Measurements from ENCODE around the gene NUMBL. TPM values are rescaled to one million over a fixed set of nuclear protein-coding genes. Genes with fewer than 3 reads are reported as not detected.
A peak's percentile ranks its signal among the peaks of the same experiment; 100 is the strongest.

Gene NUMBL
- total and polyA plus RNA-seq, 2 experiments from 2014 or later: 15.7 to 32.1 TPM

DNA sequence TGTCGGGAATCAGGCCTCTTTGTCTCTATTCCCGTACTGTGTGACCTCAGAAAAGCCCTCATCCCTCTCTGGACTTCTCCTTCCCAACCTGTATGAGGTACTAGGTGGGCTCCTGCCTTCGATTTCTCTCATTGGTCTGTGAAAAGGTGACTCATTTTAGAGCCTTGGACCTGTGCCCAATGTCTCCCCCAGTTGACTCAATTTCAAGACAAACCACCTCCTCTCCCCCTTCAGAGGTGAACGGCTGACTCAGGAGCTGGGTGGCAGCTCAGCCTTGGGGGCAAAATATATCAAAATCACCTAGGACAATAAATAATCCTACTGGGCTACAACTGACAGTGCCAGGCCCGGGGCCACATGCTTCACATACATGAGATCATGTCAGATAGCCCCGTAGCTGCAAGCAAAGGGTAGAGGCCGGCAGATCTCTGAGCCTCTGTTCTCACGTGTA lies 25.6 kb upstream of the NUMBL start:
- H4K20me1 ChIP-seq (ENCODE audit: insufficient read depth, poor library complexity, severe bottlenecking): peaks cover 17% of the 10 kb centered on the region
- H3K4me3 ChIP-seq: peak overlapping the region; percentile 47
- no peak for DNase-seq (ENCODE audit: low spot score)
- no peaks in the 10 kb centered on the region for H3K9me2 ChIP-seq (replicated peaks; ENCODE audit: insufficient read depth)
- H3K79me2 ChIP-seq: peaks cover 49% of the 10 kb centered on the region
- H3K36me3 ChIP-seq (replicated peaks; ENCODE audit: insufficient read depth, low read depth): no peaks in the 10 kb centered on the region
- H3K4me2 ChIP-seq: peak overlapping the region; percentile 85
- 6% methylated on average over 8 of the region's 8 CpGs for WGBS (ENCODE audit: low lambda C conversion rate, missing lambda C conversion rate)
- H3K27ac ChIP-seq: peak overlapping the region; percentile 100
- no peaks in the 10 kb centered on the region for H3K9me3 ChIP-seq (ENCODE audit: low read depth)
- H3K4me1 ChIP-seq (ENCODE audit: insufficient read depth): peaks cover 19% of the 10 kb centered on the region
- TF ChIP-seq EZH2phosphoT487 (IDR thresholded peaks at IDR 0.05; ENCODE audit: low read depth, severe bottlenecking, unreplicated experiment) (no peak), EZH2 (IDR thresholded peaks at IDR 0.05; ENCODE audit: borderline replicate concordance) (no peak)
- TF ChIP-seq, protein P1, sequence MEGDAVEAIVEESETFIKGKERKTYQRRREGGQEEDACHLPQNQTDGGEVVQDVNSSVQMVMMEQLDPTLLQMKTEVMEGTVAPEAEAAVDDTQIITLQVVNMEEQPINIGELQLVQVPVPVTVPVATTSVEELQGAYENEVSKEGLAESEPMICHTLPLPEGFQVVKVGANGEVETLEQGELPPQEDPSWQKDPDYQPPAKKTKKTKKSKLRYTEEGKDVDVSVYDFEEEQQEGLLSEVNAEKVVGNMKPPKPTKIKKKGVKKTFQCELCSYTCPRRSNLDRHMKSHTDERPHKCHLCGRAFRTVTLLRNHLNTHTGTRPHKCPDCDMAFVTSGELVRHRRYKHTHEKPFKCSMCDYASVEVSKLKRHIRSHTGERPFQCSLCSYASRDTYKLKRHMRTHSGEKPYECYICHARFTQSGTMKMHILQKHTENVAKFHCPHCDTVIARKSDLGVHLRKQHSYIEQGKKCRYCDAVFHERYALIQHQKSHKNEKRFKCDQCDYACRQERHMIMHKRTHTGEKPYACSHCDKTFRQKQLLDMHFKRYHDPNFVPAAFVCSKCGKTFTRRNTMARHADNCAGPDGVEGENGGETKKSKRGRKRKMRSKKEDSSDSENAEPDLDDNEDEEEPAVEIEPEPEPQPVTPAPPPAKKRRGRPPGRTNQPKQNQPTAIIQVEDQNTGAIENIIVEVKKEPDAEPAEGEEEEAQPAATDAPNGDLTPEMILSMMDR (IDR thresholded peaks at IDR 0.05; ENCODE audit: poor library complexity): no peak
- no peak overlapping the region for H2AFZ ChIP-seq
- no peaks in the 10 kb centered on the region for H3K27me3 ChIP-seq

DNA sequence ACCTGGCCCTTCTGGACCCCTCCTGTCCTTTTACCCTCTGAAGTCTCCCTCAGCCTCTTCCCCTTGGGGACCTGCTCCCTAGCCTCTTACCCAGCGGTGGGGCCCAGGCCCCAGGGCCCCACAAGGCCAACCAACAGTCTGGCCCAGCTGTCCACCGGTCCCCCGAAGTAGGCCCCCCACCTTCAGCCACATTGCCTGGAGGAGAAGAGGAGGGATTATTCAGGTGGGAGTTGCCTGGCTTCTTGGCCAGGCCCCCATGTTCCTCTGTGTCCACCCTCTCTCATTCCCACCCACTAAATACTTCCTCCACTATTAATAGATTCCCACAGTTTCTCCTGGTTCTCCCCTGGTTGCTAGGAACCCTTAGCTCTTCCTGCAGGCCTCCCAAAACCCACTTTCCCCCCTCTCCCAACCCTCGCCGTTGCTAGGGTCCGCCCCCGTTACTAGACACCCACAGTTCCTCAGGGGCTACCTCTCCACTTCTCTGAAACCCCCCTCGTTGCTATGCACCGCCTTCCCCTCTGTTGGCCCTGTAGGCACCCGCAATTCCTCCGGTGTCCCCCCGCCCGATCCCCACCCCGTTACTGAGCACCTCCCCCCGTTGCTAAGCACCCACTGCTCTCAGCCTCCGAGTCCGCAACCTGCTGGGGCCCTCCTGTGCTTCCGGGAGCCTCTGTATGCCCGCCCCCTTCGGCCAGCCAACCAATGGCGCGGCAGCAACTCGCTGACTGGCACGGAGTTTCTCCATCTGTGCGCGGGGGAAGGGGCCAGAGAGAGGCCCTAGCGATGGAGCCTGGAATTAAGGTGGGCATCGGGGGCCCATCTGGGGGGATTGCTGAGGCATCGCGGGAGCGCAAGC lies 24.2 kb upstream of the NUMBL start:
- H3K79me2 ChIP-seq: peaks cover 35% of the 10 kb centered on the region
- H3K4me3 ChIP-seq: peak overlapping the region; percentile 11
- no peak overlapping the region for H2AFZ ChIP-seq
- H3K9me3 ChIP-seq (ENCODE audit: low read depth): no peaks in the 10 kb centered on the region
- peaks cover 4% of the 10 kb centered on the region for H4K20me1 ChIP-seq (ENCODE audit: insufficient read depth, poor library complexity, severe bottlenecking)
- TF ChIP-seq EZH2phosphoT487 (IDR thresholded peaks at IDR 0.05; ENCODE audit: low read depth, severe bottlenecking, unreplicated experiment): no peak
- TF ChIP-seq, protein P1 (IDR thresholded peaks at IDR 0.05; ENCODE audit: poor library complexity): no peak
- H3K4me2 ChIP-seq: peak overlapping the region; percentile 85
- 3% methylated on average over 29 of the region's 31 CpGs for WGBS (ENCODE audit: low lambda C conversion rate, missing lambda C conversion rate)
- no peaks in the 10 kb centered on the region for H3K9me2 ChIP-seq (replicated peaks; ENCODE audit: insufficient read depth)
- H3K27me3 ChIP-seq: no peaks in the 10 kb centered on the region
- H3K27ac ChIP-seq: peak overlapping the region; percentile 100
- H3K4me1 ChIP-seq (ENCODE audit: insufficient read depth): peaks cover 8% of the 10 kb centered on the region
- DNase-seq (ENCODE audit: low spot score): peak; percentile 97
- H3K36me3 ChIP-seq (replicated peaks; ENCODE audit: insufficient read depth, low read depth): no peaks in the 10 kb centered on the region

DNA sequence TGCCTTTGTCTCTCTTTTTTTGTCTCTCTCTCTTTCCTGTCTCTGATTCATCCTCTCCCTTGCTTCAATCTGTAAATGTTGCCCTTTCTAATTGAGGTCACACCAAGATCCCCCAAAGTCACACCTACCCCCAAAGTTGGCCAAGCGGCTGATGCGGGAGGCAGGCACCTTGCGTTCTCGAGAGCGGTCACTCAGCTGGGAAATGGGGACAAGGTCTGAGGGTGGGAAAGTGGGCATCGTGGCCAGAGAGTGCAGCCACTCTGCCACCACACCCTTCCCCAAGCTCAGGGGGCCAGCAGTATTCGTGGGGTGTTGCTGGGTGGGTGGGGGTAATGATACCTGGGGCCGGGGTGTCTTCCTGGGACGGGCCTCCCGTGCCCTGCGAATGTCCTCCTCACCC lies 23.5 kb upstream of the NUMBL start:
- H3K4me1 ChIP-seq (ENCODE audit: insufficient read depth): peaks cover 5% of the 10 kb centered on the region
- H3K9me3 ChIP-seq (ENCODE audit: low read depth): no peaks in the 10 kb centered on the region
- peak overlapping the region; percentile 85 for H3K4me2 ChIP-seq
- no peaks in the 10 kb centered on the region for H3K27me3 ChIP-seq
- WGBS (ENCODE audit: low lambda C conversion rate, missing lambda C conversion rate): 93% methylated on average over 11 of the region's 11 CpGs
- peaks cover 28% of the 10 kb centered on the region for H3K79me2 ChIP-seq
- H3K9me2 ChIP-seq (replicated peaks; ENCODE audit: insufficient read depth): no peaks in the 10 kb centered on the region
- no peaks in the 10 kb centered on the region for H3K36me3 ChIP-seq (replicated peaks; ENCODE audit: insufficient read depth, low read depth)
- no peak overlapping the region for H3K4me3 ChIP-seq
- H2AFZ ChIP-seq: no peak overlapping the region
- no peak for DNase-seq (ENCODE audit: low spot score)
- H4K20me1 ChIP-seq (ENCODE audit: insufficient read depth, poor library complexity, severe bottlenecking): no peaks in the 10 kb centered on the region
- peak overlapping the region; percentile 100 for H3K27ac ChIP-seq
- no peak for TF ChIP-seq EZH2phosphoT487 (IDR thresholded peaks at IDR 0.05; ENCODE audit: low read depth, severe bottlenecking, unreplicated experiment)
- TF ChIP-seq, protein P1 (IDR thresholded peaks at IDR 0.05; ENCODE audit: poor library complexity): no peak
- TF ChIP-seq EZH2 (IDR thresholded peaks at IDR 0.05; ENCODE audit: borderline replicate concordance): no peak
